GM18870 (cell line): ENCODE measurements around the gene DLX5.
"Not testable (repeated sequence)": the region's sequence is repeated elsewhere in the genome, so short reads cannot be mapped to it uniquely, and the experiment has no call there.

Experiments used
- ATAC-seq: cut with Tn5 transposase; IDR thresholded peaks from one replicate; pipeline ENCODE4 v1.9.1; 2021; ENCODE audit warnings: moderate library complexity; ENCODE audit not compliant: unreplicated experiment

The DLX5 gene

GRCh38 chr7:97024209-97025129 lies at the start of gene DLX5:
TSS of gene DLX5 (minus strand) at chr7:97024831. CDS start at chr7:97024623, 208 bp downstream.
- no peak for ATAC-seq

GRCh38 chr7:97072025-97072424 lies 47.4 kb upstream of the DLX5 start:
- not testable (repeated sequence) for ATAC-seq

GRCh38 chr7:97064972-97065587 lies 40.4 kb upstream of the DLX5 start:
- peak; percentile 92 for ATAC-seq

GRCh38 chr7:97064020-97064419 lies 39.4 kb upstream of the DLX5 start:
- no peak for ATAC-seq

- no peak for ATAC-seq
These were observed 18.6 kb upstream of the DLX5 start for GRCh38 chr7:97043281-97043680.

- no peak for ATAC-seq
These were observed 14.9 kb upstream of the DLX5 start for GRCh38 chr7:97039374-97040065.

GRCh38 chr7:97034213-97034852 lies 9.7 kb upstream of the DLX5 start:
- ATAC-seq: not testable (repeated sequence)

- ATAC-seq: peak; percentile 93
These were observed 3.0 kb upstream of the DLX5 start for GRCh38 chr7:97027427-97028234.

GRCh38 chr7:97026715-97027426 lies 2.2 kb upstream of the DLX5 start:
- ATAC-seq: no peak

GRCh38 chr7:97025983-97026714 lies 1.5 kb upstream of the DLX5 start:
- ATAC-seq: no peak

- no peak for ATAC-seq
These were observed 484 bp upstream of the DLX5 start for GRCh38 chr7:97025130-97025499.

GRCh38 chr7:97022491-97023306 lies 1.9 kb downstream of the DLX5 start:
- no peak for ATAC-seq

- ATAC-seq: no peak
These were observed 2.7 kb downstream of the DLX5 start for GRCh38 chr7:97021747-97022490.

- ATAC-seq: no peak
These were observed 3.5 kb downstream of the DLX5 start for GRCh38 chr7:97020996-97021746.

- ATAC-seq: no peak
These were observed 4.0 kb downstream of the DLX5 start for GRCh38 chr7:97020601-97020995.

GRCh38 chr7:97019710-97020225 lies 4.9 kb downstream of the DLX5 start:
- ATAC-seq: no peak
